Mesendoderm (in vitro differentiated cells): ENCODE results near the gene SMARCA1. TPM values are rescaled to one million over a fixed set of nuclear protein-coding genes. Genes with fewer than 3 reads are reported as not detected.

ENCODE experiments used
- DNase-seq: peaks from one replicate; pipeline ENCODE4 v3.0.0; 2013
- H2AK5ac ChIP-seq: 2 replicates; pipeline ENCODE4 v1.6.1; 2013; ENCODE audit warnings: low read length, inconsistent platforms
- H2BK120ac ChIP-seq: 2 replicates; pipeline ENCODE4 v1.6.1; 2013; ENCODE audit warnings: low read depth, mild to moderate bottlenecking, low read length, moderate library complexity, mixed read lengths
- H2BK15ac ChIP-seq: replicated peaks from 2 replicates; pipeline ENCODE4 v1.6.1; 2013; ENCODE audit warnings: low read depth, mild to moderate bottlenecking, moderate library complexity
- H2BK5ac ChIP-seq: 2 replicates; pipeline ENCODE4 v1.6.1; 2013; ENCODE audit warnings: low read length, inconsistent platforms
- H3K18ac ChIP-seq: 2 replicates; pipeline ENCODE4 v1.6.1; 2013; ENCODE audit warnings: mild to moderate bottlenecking, low read length, mixed read lengths
- H3K23ac ChIP-seq: one replicate; pipeline ENCODE4 v1.6.1; 2013; ENCODE audit warnings: low read length
- H3K27ac ChIP-seq: 2 replicates; pipeline ENCODE4 v1.5.1; 2013; ENCODE audit warnings: low read depth, mild to moderate bottlenecking, inconsistent platforms, low read length, moderate library complexity
- H3K27me3 ChIP-seq: 2 replicates; pipeline ENCODE4 v1.6.1; 2013; ENCODE audit warnings: low read length, control low read depth, mild to moderate bottlenecking, inconsistent platforms; ENCODE audit not compliant: insufficient read depth, poor library complexity
- H3K36me3 ChIP-seq: 2 replicates; pipeline ENCODE4 v1.6.1; 2013; ENCODE audit warnings: low read length, inconsistent platforms; ENCODE audit not compliant: control insufficient read depth, insufficient read depth
- H3K4ac ChIP-seq: one replicate; pipeline ENCODE4 v1.6.1; 2013; ENCODE audit warnings: low read depth, mild to moderate bottlenecking, low read length, moderate library complexity
- H3K4me1 ChIP-seq: 2 replicates; pipeline ENCODE4 v1.6.1; 2013; ENCODE audit warnings: low read depth, low read length, inconsistent platforms; ENCODE audit not compliant: control insufficient read depth
- H3K4me2 ChIP-seq: 2 replicates; pipeline ENCODE4 v1.6.1; 2013; ENCODE audit warnings: low read length
- H3K4me3 ChIP-seq: 2 replicates; pipeline ENCODE4 v1.5.1; 2013; ENCODE audit warnings: mild to moderate bottlenecking, low read length
- H3K56ac ChIP-seq: one replicate; pipeline ENCODE4 v1.6.1; 2013; ENCODE audit warnings: low read length
- H3K79me1 ChIP-seq: 2 replicates; pipeline ENCODE4 v1.6.1; 2013; ENCODE audit warnings: low read length, inconsistent platforms
- H3K79me2 ChIP-seq: 2 replicates; pipeline ENCODE4 v1.6.1; 2013; ENCODE audit warnings: mild to moderate bottlenecking, low read length; ENCODE audit not compliant: control insufficient read depth, insufficient read depth
- H3K9ac ChIP-seq: 2 replicates; pipeline ENCODE4 v1.6.1; 2013; ENCODE audit warnings: low read length, inconsistent platforms
- H4K5ac ChIP-seq: one replicate; pipeline ENCODE4 v1.6.1; 2013; ENCODE audit warnings: low read length
- H4K8ac ChIP-seq: one replicate; pipeline ENCODE4 v1.6.1; 2013; ENCODE audit warnings: low read depth, mild to moderate bottlenecking, control low read depth, low read length, moderate library complexity
- WGBS: extraction: QIAGEN DNeasy Blood & Tissue Kit; methylation state at CpG from one replicate; pipeline ENCODE4 v1.1.7; 2013; ENCODE audit warnings: low lambda C conversion rate, missing lambda C conversion rate; ENCODE audit not compliant: insufficient coverage; ENCODE audit errors: extremely low coverage; 5-methylcytosine and 5-hydroxymethylcytosine counted together
- small RNA-seq: library from polyadenylated mRNA; stranded (forward); fragments of <200 nt; extraction: miRNeasy Mini kit (QIAGEN cat#:217004); gene quantifications from one replicate; pipeline ENCODE3, GENCODE V24; 2013; ENCODE audit not compliant: insufficient read depth

SMARCA1 gene

DNA sequence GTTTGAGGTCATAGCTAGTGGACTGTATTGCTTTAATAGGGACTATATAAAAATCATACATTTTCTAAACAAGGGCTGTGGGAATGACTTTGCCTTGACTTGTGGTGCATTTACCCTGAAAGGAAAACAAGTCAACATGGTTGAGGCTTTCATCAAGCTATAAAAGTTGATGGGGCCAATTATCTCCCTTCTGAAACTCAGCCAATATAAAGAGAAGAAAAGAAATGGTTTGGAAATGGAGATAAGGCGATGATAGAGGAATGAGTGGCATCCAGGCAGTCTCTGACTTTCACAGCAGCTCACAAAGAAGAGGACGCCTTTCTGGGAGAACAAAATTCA, 118.7 kb downstream of the SMARCA1 start:
- DNase-seq = peak; percentile 8
- H3K36me3 ChIP-seq = no peaks in the 10 kb centered on the region
- no peak overlapping the region for H2BK120ac ChIP-seq
- no peak overlapping the region for H3K9ac ChIP-seq
- no peak overlapping the region for H3K23ac ChIP-seq
- H3K4ac ChIP-seq = no peak overlapping the region
- H3K56ac ChIP-seq = no peak overlapping the region
- no peak overlapping the region for H3K4me3 ChIP-seq
- no peaks in the 10 kb centered on the region for H3K79me1 ChIP-seq
- H3K4me1 ChIP-seq = no peaks in the 10 kb centered on the region
- H2AK5ac ChIP-seq = no peak overlapping the region
- no peak overlapping the region for H2BK15ac ChIP-seq
- H3K18ac ChIP-seq = no peak overlapping the region
- no peak overlapping the region for H4K8ac ChIP-seq
- H4K5ac ChIP-seq = no peak overlapping the region
- H3K79me2 ChIP-seq = no peaks in the 10 kb centered on the region
- H3K4me2 ChIP-seq = no peak overlapping the region
- no CpG with 5 or more reads among the region's 2 CpGs for WGBS
- H3K27ac ChIP-seq = no peak overlapping the region
- H3K27me3 ChIP-seq = no peaks in the 10 kb centered on the region
- no peak overlapping the region for H2BK5ac ChIP-seq

DNA sequence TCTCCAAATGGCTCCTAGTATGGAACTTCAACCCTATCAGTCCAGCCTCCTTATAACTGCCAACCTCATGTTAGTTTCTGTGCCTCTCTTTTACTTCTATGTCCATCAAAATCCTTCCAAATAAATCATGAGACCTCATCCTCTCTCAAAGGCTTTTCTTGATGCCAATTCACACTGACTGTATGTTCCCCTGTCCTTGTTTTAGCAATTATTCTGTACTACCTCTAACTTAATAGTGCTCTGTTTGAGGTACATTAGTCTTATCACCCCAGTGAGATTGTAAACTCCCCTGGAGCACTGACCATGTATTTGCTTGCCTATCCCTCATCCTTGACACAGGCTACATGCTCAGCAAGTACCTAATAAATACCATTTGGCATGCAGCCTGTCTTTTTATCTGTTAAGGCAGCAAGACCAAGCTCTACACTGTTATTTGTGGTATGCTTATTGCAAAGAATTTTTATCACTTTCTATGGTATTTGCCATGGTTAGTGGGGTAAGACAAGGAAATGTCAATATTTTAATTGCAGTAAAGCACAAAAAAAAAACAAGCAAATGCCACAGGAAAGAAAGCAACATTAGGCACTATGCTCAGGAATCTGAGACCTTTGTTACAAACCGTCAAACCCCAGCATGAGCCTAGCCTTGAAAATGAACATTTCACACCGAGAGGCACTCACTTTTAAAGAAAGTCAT, 119.2 kb downstream of the SMARCA1 start:
- no peak overlapping the region for H2BK120ac ChIP-seq
- H3K36me3 ChIP-seq = no peaks in the 10 kb centered on the region
- H4K8ac ChIP-seq = no peak overlapping the region
- no peak overlapping the region for H3K27ac ChIP-seq
- H3K4me3 ChIP-seq = no peak overlapping the region
- H3K79me2 ChIP-seq = no peaks in the 10 kb centered on the region
- H3K4me1 ChIP-seq = no peaks in the 10 kb centered on the region
- H2BK5ac ChIP-seq = no peak overlapping the region
- no peak overlapping the region for H3K56ac ChIP-seq
- H2BK15ac ChIP-seq = no peak overlapping the region
- no peak overlapping the region for H3K4ac ChIP-seq
- peak; percentile 58 for DNase-seq
- H3K9ac ChIP-seq = no peak overlapping the region
- no peak overlapping the region for H2AK5ac ChIP-seq
- H3K27me3 ChIP-seq = no peaks in the 10 kb centered on the region
- H3K4me2 ChIP-seq = no peak overlapping the region
- H3K23ac ChIP-seq = no peak overlapping the region
- H3K79me1 ChIP-seq = no peaks in the 10 kb centered on the region
- WGBS = no CpG with 5 or more reads among the region's 2 CpGs
- H4K5ac ChIP-seq = no peak overlapping the region
- no peak overlapping the region for H3K18ac ChIP-seq

Small RNA genes within 50 kb of the gene (small RNA-seq; reads per million reads assigned to genes)
- gene RF01169 = not detected
- not detected for gene RNA5SP513
- gene RPS26P56 = not detected
